Fibroblast of skin of right biceps (primary cell): Measurements from ENCODE around the gene CNPY3.

Source experiments
- DNase-seq: peaks from one replicate; pipeline ENCODE4 v3.0.0-alpha.2; 2013

CNPY3 gene

GRCh38 chr6:42984001-42984923 is 55.0 kb downstream of the CNPY3 start, which contains the start of gene PPP2R5D:
Gene PPP2R5D (plus strand): TSS chr6:42984570. CDS start chr6:42984678, 108 bp downstream.
- DNase-seq: peak; percentile 99

GRCh38 chr6:42984924-42985475 is 55.7 kb downstream of the CNPY3 start:
- no peak for DNase-seq

- no peak for DNase-seq
Measured at GRCh38 chr6:42987533-42988451, 58.5 kb downstream of the CNPY3 start.

- peak; percentile 10 for DNase-seq
Measured at GRCh38 chr6:42988486-42989020, 59.3 kb downstream of the CNPY3 start.
